GM23338 (cell line): ENCODE results near the gene OLFML1. TPM values are rescaled to one million over a fixed set of nuclear protein-coding genes. Genes with fewer than 3 reads are reported as not detected.

Experiments
- ATAC-seq: fragments of 200-7000 bp; cut with Tn5 transposase; 3 replicates; pipeline ENCODE4 v1.9.1; 2020
- DNase-seq: peaks from one replicate; pipeline ENCODE4 v3.0.0-alpha.2; 2015; ENCODE audit warnings: low spot score
- H2AFZ ChIP-seq: fragments of 200-600 bp; sonication (generic); 2 replicates; pipeline ENCODE4 v1.8.0; 2016; ENCODE audit warnings: antibody characterized with exemption, mild to moderate bottlenecking, moderate library complexity
- H3F3A ChIP-seq: fragments of 200-600 bp; sonication (generic); replicated peaks from 2 replicates; pipeline ENCODE4 v1.8.0; 2017; ENCODE audit warnings: antibody characterized with exemption, mixed run types, low read depth
- H3K27ac ChIP-seq: fragments of 200-600 bp; sonication (generic); 2 replicates; pipeline ENCODE4 v1.6.1; 2016; ENCODE audit warnings: low read depth
- H3K27me3 ChIP-seq: fragments of 200-600 bp; sonication (generic); 2 replicates; pipeline ENCODE4 v1.8.0; 2016; ENCODE audit warnings: mild to moderate bottlenecking, mixed run types, moderate library complexity; ENCODE audit not compliant: insufficient read depth
- H3K36me3 ChIP-seq: fragments of 200-600 bp; sonication (generic); 2 replicates; pipeline ENCODE4 v1.8.0; 2016; ENCODE audit warnings: mild to moderate bottlenecking; ENCODE audit not compliant: insufficient read depth
- H3K4me1 ChIP-seq: fragments of 200-600 bp; sonication (generic); 2 replicates; pipeline ENCODE4 v1.8.0; 2016; ENCODE audit warnings: mild to moderate bottlenecking, moderate library complexity; ENCODE audit not compliant: insufficient read depth
- H3K4me2 ChIP-seq: fragments of 200-600 bp; sonication (generic); 2 replicates; pipeline ENCODE4 v1.7.1; 2017; ENCODE audit warnings: mixed run types
- H3K4me3 ChIP-seq: fragments of 200-600 bp; sonication (generic); 2 replicates; pipeline ENCODE4 v1.6.1; 2016; ENCODE audit warnings: mixed run types
- H3K79me2 ChIP-seq: fragments of 200-600 bp; sonication (generic); replicated peaks from 2 replicates; pipeline ENCODE4 v1.8.0; 2017; ENCODE audit warnings: mild to moderate bottlenecking; ENCODE audit not compliant: insufficient read depth
- H3K9me2 ChIP-seq: fragments of 200-600 bp; sonication (generic); 2 replicates; pipeline ENCODE4 v1.8.0; 2017; ENCODE audit not compliant: insufficient read depth
- H4K20me1 ChIP-seq: fragments of 200-600 bp; sonication (generic); replicated peaks from 2 replicates; pipeline ENCODE4 v1.8.0; 2017; ENCODE audit warnings: mild to moderate bottlenecking; ENCODE audit not compliant: insufficient read depth
- H3K27ac Mint-ChIP-seq: 2 replicates; pipeline ENCODE4 v1.8.0; 2020; ENCODE audit warnings: inconsistent platforms, mild to moderate bottlenecking, moderate library complexity, mixed read lengths
- H3K27me3 Mint-ChIP-seq: 3 replicates; pipeline ENCODE4 v1.8.0; 2022; ENCODE audit warnings: low read depth, mild to moderate bottlenecking, moderate library complexity, mixed read lengths, inconsistent platforms; ENCODE audit not compliant: insufficient read depth, poor library complexity
- H3K36me3 Mint-ChIP-seq: 3 replicates; pipeline ENCODE4 v1.8.0; 2021; ENCODE audit warnings: low read depth, mild to moderate bottlenecking, inconsistent platforms, moderate library complexity, mixed read lengths
- H3K4me1 Mint-ChIP-seq: 3 replicates; pipeline ENCODE4 v1.8.0; 2020; ENCODE audit warnings: mild to moderate bottlenecking, inconsistent platforms, mixed read lengths
- H3K4me3 Mint-ChIP-seq: 3 replicates; pipeline ENCODE4 v1.8.0; 2021; ENCODE audit warnings: moderate library complexity, mild to moderate bottlenecking, inconsistent platforms, mixed read lengths
- H3K9me3 Mint-ChIP-seq: 3 replicates; pipeline ENCODE4 v1.8.0; 2020; ENCODE audit warnings: moderate library complexity, mild to moderate bottlenecking, inconsistent platforms, mixed read lengths
- CREB1 ChIP-seq: fragments of 250-450 bp; sonication (Bioruptor Pico); IDR thresholded peaks from 2 replicates; pipeline ENCODE4 v1.5.0; 2020; ENCODE audit warnings: low read depth, mild to moderate bottlenecking, moderate library complexity
- CTCF ChIP-seq, 2 experiments: fragments of 200-600 bp in 1 of 2; sonication (generic) in 1 of 2; conservative IDR thresholded peaks; 2 replicates each; pipeline versions ENCODE4 v1.5.1 to v1.6.1; 2016 to 2017; ENCODE audit warnings: antibody characterized with exemption in 2 of 2, low read depth in 2 of 2, mild to moderate bottlenecking in 2 of 2, moderate library complexity in 1 of 2
- ETS1 ChIP-seq: IDR thresholded peaks from 2 replicates; pipeline ENCODE4 v1.6.1; 2016; ENCODE audit warnings: antibody characterized with exemption
- EZH2phosphoT487 ChIP-seq: fragments of 200-600 bp; sonication (generic); IDR thresholded peaks from one replicate; pipeline ENCODE4 v1.8.1; 2018; ENCODE audit warnings: antibody characterized with exemption; ENCODE audit not compliant: unreplicated experiment
- JUNB ChIP-seq: IDR thresholded peaks from one replicate; pipeline ENCODE4 v1.6.1; 2016; ENCODE audit warnings: antibody characterized with exemption; ENCODE audit not compliant: unreplicated experiment
- NANOG ChIP-seq: IDR thresholded peaks from 2 replicates; pipeline ENCODE4 v1.6.1; 2016; ENCODE audit warnings: antibody characterized with exemption, borderline replicate concordance
- POLR2AphosphoS5 ChIP-seq: IDR thresholded peaks from 2 replicates; pipeline ENCODE4 v1.6.1; 2016; ENCODE audit warnings: antibody characterized with exemption, low read depth
- ZNF114 ChIP-seq: fragments of 250-450 bp; sonication (Bioruptor Pico); IDR thresholded peaks from 2 replicates; pipeline ENCODE4 v1.5.0; 2020; ENCODE audit warnings: mild to moderate bottlenecking, moderate library complexity
- ZNF331 ChIP-seq: fragments of 250-450 bp; sonication (Bioruptor Pico); IDR thresholded peaks from 2 replicates; pipeline ENCODE4 v1.5.0; 2020; ENCODE audit warnings: low read depth, mild to moderate bottlenecking, moderate library complexity
- polyA plus RNA-seq: library from polyadenylated mRNA; unstranded; fragments of >200 nt; fragmentation: Nextera tagmentation; extraction: Ambion mirVana; gene quantifications from 2 replicates; pipeline ENCODE4 v1.2.1, GENCODE V29; 2016
- total RNA-seq: library from RNA; depleted of rRNA; stranded (reverse); fragments of >200 nt; shearing (Covaris generic); gene quantifications from 2 replicates; pipeline ENCODE4 v1.2.3, GENCODE V29; 2014
- TF ChIP-seq, protein P1 (sequence below): IDR thresholded peaks from one replicate; pipeline ENCODE4 v1.6.1; 2018; ENCODE audit warnings: antibody characterized with exemption; ENCODE audit not compliant: unreplicated experiment

The OLFML1 gene
- total and polyA plus RNA-seq, 2 experiments from 2014 or later, result 0.21 TPM; not detected in 1

DNA sequence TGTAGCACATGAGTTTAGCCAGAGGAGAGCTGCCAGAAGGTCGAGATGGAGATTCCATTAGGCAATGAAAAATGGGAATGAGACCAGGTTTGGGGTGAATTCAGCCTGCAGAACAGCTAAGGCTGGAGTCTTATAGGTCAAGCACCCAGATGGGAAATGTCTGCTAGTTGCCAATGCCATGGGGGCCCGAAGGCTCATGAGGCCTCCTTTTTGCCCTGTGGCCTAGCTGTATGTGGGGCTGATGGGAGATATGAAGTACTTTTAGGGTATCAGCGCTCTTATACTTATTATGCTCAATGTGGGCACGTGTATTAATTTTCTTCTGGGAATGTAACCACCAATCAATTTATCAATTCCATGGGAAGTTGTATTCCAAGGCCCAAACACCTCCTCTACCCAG lies 37.2 kb downstream of the OLFML1 start:
- no peak overlapping the region for H3K4me3 Mint-ChIP-seq
- no peaks in the 10 kb centered on the region for H3F3A ChIP-seq
- no peak for DNase-seq

DNA sequence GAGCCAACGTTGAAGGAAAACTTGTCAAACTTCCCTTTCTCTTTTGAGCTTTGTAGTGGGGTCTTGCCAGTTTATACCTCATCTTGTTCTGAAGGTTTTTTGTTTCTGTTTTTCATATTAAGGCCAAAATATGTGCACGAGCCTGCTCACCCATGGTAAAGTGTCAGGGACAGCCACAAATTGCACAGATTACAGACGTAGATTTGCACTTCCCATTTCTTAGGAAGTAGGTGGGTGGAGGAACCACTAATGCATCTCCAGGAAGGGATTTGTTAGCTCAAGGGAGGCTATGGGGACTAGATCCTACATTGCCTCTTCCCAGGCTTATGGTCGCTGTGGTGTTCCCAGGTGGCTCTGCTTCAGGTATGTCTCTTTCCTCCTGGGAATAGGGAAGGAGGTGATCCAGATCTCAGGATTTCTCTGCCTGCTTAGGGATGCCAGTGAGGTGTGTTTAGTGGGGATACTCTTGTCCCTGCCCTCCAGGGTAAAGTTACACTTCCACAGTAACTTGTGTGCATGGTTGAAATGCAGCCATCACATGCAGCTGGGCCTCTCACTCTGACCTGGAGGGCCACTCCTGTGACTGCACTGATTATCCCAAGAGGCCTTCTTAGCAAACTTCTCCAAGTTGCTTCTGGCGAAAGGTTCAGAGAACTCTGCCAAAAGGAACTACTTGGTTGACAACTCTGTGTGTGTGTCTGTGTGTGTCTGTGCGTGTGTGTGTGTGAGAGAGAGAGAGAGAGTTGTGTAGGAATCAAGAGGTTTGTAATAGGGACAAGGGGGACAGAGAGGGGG lies 38.3 kb downstream of the OLFML1 start:
- no peak overlapping the region for H3K4me3 Mint-ChIP-seq
- Histone ChIP-seq H3K36me3 (no peaks in the 10 kb centered on the region), H3K4me2 (no peak overlapping the region), H2AFZ (no peak overlapping the region), H3K4me3 (no peak overlapping the region), H3K27ac (no peak overlapping the region), H3K9me2 (peaks cover 12% of the 10 kb centered on the region; the same call in 1 of the 2 replicates), H3F3A (no peaks in the 10 kb centered on the region), H3K27me3 (no peaks in the 10 kb centered on the region), H3K79me2 (no peaks in the 10 kb centered on the region), H4K20me1 (no peaks in the 10 kb centered on the region; the same call in 1 of the 2 replicates), H3K4me1 (no peaks in the 10 kb centered on the region)
- H3K27me3 Mint-ChIP-seq, result peaks cover 2% of the 10 kb centered on the region
- no peak overlapping the region for H3K27ac Mint-ChIP-seq
- ATAC-seq, result no peak
- no peak for DNase-seq
- no peaks in the 10 kb centered on the region for H3K36me3 Mint-ChIP-seq
- H3K4me1 Mint-ChIP-seq, result no peaks in the 10 kb centered on the region; the same call in 2 of the 3 replicates
- peaks cover 3% of the 10 kb centered on the region; the same call in 2 of the 3 replicates for H3K9me3 Mint-ChIP-seq
- no peak for TF ChIP-seq NANOG
- TF ChIP-seq, protein P1, sequence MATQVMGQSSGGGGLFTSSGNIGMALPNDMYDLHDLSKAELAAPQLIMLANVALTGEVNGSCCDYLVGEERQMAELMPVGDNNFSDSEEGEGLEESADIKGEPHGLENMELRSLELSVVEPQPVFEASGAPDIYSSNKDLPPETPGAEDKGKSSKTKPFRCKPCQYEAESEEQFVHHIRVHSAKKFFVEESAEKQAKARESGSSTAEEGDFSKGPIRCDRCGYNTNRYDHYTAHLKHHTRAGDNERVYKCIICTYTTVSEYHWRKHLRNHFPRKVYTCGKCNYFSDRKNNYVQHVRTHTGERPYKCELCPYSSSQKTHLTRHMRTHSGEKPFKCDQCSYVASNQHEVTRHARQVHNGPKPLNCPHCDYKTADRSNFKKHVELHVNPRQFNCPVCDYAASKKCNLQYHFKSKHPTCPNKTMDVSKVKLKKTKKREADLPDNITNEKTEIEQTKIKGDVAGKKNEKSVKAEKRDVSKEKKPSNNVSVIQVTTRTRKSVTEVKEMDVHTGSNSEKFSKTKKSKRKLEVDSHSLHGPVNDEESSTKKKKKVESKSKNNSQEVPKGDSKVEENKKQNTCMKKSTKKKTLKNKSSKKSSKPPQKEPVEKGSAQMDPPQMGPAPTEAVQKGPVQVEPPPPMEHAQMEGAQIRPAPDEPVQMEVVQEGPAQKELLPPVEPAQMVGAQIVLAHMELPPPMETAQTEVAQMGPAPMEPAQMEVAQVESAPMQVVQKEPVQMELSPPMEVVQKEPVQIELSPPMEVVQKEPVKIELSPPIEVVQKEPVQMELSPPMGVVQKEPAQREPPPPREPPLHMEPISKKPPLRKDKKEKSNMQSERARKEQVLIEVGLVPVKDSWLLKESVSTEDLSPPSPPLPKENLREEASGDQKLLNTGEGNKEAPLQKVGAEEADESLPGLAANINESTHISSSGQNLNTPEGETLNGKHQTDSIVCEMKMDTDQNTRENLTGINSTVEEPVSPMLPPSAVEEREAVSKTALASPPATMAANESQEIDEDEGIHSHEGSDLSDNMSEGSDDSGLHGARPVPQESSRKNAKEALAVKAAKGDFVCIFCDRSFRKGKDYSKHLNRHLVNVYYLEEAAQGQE, result no peak
- no peak for TF ChIP-seq ETS1
- no peak for TF ChIP-seq CTCF (conservative IDR thresholded peaks at IDR 0.05; ENCODE audit: low read depth in 2 of 2)

More for the DNA sequence above, 37.2 kb downstream of the OLFML1 start:
- H4K20me1 ChIP-seq, result no peaks in the 10 kb centered on the region; the same call in 1 of the 2 replicates
- no peaks in the 10 kb centered on the region for H3K36me3 ChIP-seq
- Mint-ChIP-seq H3K36me3 (no peaks in the 10 kb centered on the region), H3K9me3 (peaks cover 3% of the 10 kb centered on the region; the same call in 2 of the 3 replicates), H3K27me3 (peaks cover 5% of the 10 kb centered on the region), H3K4me1 (no peaks in the 10 kb centered on the region; the same call in 2 of the 3 replicates), H3K27ac (no peak overlapping the region)
- H3K27ac ChIP-seq, result no peak overlapping the region
- no peaks in the 10 kb centered on the region for H3K4me1 ChIP-seq
- H3K4me3 ChIP-seq, result no peak overlapping the region
- no peak overlapping the region for H2AFZ ChIP-seq
- no peak overlapping the region for H3K4me2 ChIP-seq
- TF ChIP-seq, protein P1, result no peak
- TF ChIP-seq EZH2phosphoT487 (no peak), ZNF331 (CRISPR knock-in tag) (no peak), ZNF114 (CRISPR knock-in tag) (no peak), POLR2AphosphoS5 (no peak), ETS1 (no peak), CREB1 (CRISPR knock-in tag) (no peak), JUNB (no peak), NANOG (no peak)
- H3K27me3 ChIP-seq, result no peaks in the 10 kb centered on the region
- H3K9me2 ChIP-seq, result peaks cover 12% of the 10 kb centered on the region; the same call in 1 of the 2 replicates
- H3K79me2 ChIP-seq, result no peaks in the 10 kb centered on the region
- no peak for ATAC-seq
